HL-60 (cell line): ENCODE data around the gene HBE1.

Source experiments
- DNase-seq, 2 experiments: peaks; one replicate each; pipeline ENCODE4 v3.0.0-alpha.2; 2010 to 2020; ENCODE audit warnings: low read depth in 1 of 2, low spot score in 1 of 2
- H3K27ac ChIP-seq: fragments of 250-450 bp; sonication (Bioruptor Pico); replicated peaks from 2 replicates; pipeline ENCODE4 v1.5.1; 2020; ENCODE audit warnings: mild to moderate bottlenecking, moderate library complexity
- H3K27me3 ChIP-seq: fragments of 250-450 bp; sonication (Bioruptor Pico); 2 replicates; pipeline ENCODE4 v1.5.1; 2021; ENCODE audit warnings: mild to moderate bottlenecking, moderate library complexity; ENCODE audit not compliant: insufficient read depth, poor library complexity, severe bottlenecking
- H3K4me3 ChIP-seq: replicated peaks from 2 replicates; pipeline ENCODE4 v1.5.1; 2011; ENCODE audit warnings: mild to moderate bottlenecking, control low read depth, low read length; ENCODE audit not compliant: insufficient read depth
- GABPA ChIP-seq: IDR thresholded peaks from 2 replicates; pipeline ENCODE4 v1.6.1; 2012; ENCODE audit warnings: low read depth
- POLR2AphosphoS5 ChIP-seq: IDR thresholded peaks from 2 replicates; pipeline ENCODE4 v1.6.1; 2012; ENCODE audit warnings: low read depth
- SPI1 ChIP-seq: IDR thresholded peaks from 2 replicates; pipeline ENCODE4 v1.6.1; 2012; ENCODE audit warnings: low read depth, mild to moderate bottlenecking, borderline replicate concordance
- TF ChIP-seq, protein P1 (sequence below): IDR thresholded peaks from 2 replicates; pipeline ENCODE4 v1.6.1; 2012; ENCODE audit warnings: low read depth; ENCODE audit not compliant: insufficient replicate concordance
- TF ChIP-seq, protein P2 (sequence below): IDR thresholded peaks from one replicate; pipeline ENCODE4 v1.5.1; 2011; ENCODE audit warnings: low read length, control low read depth, inconsistent platforms; ENCODE audit not compliant: insufficient read depth

The HBE1 gene

GRCh38 chr11:5293028-5293427, 23.3 kb upstream of the HBE1 start:
- TF ChIP-seq GABPA, result no peak
- TF ChIP-seq, protein P1, sequence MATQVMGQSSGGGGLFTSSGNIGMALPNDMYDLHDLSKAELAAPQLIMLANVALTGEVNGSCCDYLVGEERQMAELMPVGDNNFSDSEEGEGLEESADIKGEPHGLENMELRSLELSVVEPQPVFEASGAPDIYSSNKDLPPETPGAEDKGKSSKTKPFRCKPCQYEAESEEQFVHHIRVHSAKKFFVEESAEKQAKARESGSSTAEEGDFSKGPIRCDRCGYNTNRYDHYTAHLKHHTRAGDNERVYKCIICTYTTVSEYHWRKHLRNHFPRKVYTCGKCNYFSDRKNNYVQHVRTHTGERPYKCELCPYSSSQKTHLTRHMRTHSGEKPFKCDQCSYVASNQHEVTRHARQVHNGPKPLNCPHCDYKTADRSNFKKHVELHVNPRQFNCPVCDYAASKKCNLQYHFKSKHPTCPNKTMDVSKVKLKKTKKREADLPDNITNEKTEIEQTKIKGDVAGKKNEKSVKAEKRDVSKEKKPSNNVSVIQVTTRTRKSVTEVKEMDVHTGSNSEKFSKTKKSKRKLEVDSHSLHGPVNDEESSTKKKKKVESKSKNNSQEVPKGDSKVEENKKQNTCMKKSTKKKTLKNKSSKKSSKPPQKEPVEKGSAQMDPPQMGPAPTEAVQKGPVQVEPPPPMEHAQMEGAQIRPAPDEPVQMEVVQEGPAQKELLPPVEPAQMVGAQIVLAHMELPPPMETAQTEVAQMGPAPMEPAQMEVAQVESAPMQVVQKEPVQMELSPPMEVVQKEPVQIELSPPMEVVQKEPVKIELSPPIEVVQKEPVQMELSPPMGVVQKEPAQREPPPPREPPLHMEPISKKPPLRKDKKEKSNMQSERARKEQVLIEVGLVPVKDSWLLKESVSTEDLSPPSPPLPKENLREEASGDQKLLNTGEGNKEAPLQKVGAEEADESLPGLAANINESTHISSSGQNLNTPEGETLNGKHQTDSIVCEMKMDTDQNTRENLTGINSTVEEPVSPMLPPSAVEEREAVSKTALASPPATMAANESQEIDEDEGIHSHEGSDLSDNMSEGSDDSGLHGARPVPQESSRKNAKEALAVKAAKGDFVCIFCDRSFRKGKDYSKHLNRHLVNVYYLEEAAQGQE, result no peak
- TF ChIP-seq, protein P2, sequence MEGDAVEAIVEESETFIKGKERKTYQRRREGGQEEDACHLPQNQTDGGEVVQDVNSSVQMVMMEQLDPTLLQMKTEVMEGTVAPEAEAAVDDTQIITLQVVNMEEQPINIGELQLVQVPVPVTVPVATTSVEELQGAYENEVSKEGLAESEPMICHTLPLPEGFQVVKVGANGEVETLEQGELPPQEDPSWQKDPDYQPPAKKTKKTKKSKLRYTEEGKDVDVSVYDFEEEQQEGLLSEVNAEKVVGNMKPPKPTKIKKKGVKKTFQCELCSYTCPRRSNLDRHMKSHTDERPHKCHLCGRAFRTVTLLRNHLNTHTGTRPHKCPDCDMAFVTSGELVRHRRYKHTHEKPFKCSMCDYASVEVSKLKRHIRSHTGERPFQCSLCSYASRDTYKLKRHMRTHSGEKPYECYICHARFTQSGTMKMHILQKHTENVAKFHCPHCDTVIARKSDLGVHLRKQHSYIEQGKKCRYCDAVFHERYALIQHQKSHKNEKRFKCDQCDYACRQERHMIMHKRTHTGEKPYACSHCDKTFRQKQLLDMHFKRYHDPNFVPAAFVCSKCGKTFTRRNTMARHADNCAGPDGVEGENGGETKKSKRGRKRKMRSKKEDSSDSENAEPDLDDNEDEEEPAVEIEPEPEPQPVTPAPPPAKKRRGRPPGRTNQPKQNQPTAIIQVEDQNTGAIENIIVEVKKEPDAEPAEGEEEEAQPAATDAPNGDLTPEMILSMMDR, result no peak
- TF ChIP-seq POLR2AphosphoS5, result no peak
- no peak for TF ChIP-seq SPI1
- H3K27me3 ChIP-seq, result peaks cover 2% of the 10 kb centered on the region
- no peak for DNase-seq
- H3K4me3 ChIP-seq, result no peak overlapping the region
- H3K27ac ChIP-seq, result no peak overlapping the region

GRCh38 chr11:5291207-5291838, 21.6 kb upstream of the HBE1 start:
- peak; percentile 7 to 18 for DNase-seq
- Histone ChIP-seq H3K27ac (no peak overlapping the region), H3K27me3 (no peaks in the 10 kb centered on the region), H3K4me3 (no peak overlapping the region)
- TF ChIP-seq POLR2AphosphoS5, result no peak
- TF ChIP-seq, protein P2, result peak; percentile 49

DNA sequence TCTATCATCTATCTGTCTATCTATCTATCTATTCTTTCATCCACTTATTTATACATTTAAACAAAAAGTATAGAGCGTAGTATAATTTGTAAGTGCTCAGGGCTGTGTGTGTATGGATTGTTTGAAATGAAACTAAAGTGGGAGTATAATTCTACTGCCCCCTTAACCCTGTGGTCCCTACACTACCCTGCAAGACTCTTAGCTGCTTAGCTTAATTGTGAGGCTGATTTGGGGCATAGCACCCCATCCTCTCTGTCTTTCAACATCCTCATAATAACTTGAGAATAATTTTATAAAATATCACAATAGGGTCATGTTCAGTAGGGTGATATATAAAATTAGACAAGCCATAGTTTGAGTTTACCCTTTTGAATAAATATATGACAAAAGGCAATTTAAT, 20.4 kb upstream of the HBE1 start:
- no peak for DNase-seq
- Histone ChIP-seq H3K27me3 (no peaks in the 10 kb centered on the region), H3K4me3 (no peak overlapping the region), H3K27ac (no peak overlapping the region)
- TF ChIP-seq, protein P1, result no peak
- TF ChIP-seq, protein P2, result no peak
- TF ChIP-seq SPI1 (no peak), GABPA (no peak), POLR2AphosphoS5 (no peak)

DNA sequence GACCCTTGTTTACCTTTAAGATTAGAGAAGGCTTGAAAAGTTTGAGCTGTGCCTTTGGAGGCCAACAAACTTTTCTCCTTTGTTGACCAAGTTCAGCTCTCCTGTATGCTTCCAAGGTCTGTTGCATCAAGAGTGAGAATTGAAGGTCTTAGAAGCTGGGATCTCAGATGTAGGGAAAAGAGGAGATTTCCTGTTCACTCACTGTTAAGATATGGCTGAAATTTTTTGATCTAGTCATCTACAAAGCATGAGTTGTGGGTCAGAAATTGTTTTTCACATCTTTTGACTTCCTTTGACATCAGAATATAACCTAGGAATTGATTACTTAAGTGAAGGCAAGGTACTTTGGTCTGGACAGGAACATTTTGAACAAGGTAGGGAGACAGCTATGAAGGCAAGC, 20.0 kb upstream of the HBE1 start:
- no peak for TF ChIP-seq GABPA
- TF ChIP-seq POLR2AphosphoS5, result no peak
- TF ChIP-seq, protein P2, result no peak
- TF ChIP-seq, protein P1, result no peak
- no peak for TF ChIP-seq SPI1
- H3K27me3 ChIP-seq, result no peaks in the 10 kb centered on the region
- DNase-seq, result no peak
- H3K4me3 ChIP-seq, result no peak overlapping the region
- no peak overlapping the region for H3K27ac ChIP-seq
